Spleen (tissue), 7 donors: ENCODE data around the gene PPP1CA.

Source experiments
- POLR2A ChIP-seq, 3 donors: fragments of 450-650 bp; IDR thresholded peaks; one replicate each; pipeline ENCODE4 v1.5.1; 2017; ENCODE audit warnings: antibody characterized with exemption in 3 of 3, mild to moderate bottlenecking in 1 of 3
- POLR2AphosphoS5 ChIP-seq, 3 donors: sonication (generic); formaldehyde crosslinking; IDR thresholded peaks; one replicate each; pipeline ENCODE4 v1.5.1; 2017; ENCODE audit warnings: antibody characterized with exemption in 3 of 3
- TF ChIP-seq, protein P1 (sequence below), 11 experiments: fragments of 200-600 bp in 7 of 11; fragments of 450-650 bp in 4 of 11; sonication (generic) in 4 of 11; IDR thresholded peaks in 8 of 11; conservative IDR thresholded peaks in 3 of 11; 1 replicate in 7 of 11; 2 replicates in 4 of 11; pipeline versions ENCODE4 v1.4.0 to v1.8.0; 2016 to 2021; ENCODE audit warnings: antibody characterized with exemption in 11 of 11, inconsistent platforms in 4 of 11, mild to moderate bottlenecking in 1 of 11
- donor health status: DM: no; HTN: no; CAD: no; lungs with moderate emphysema.
- donor health status: DM: no; HTN: no; CAD: no.
- donor health status: DM: no; HTN: no; CAD: no.

- TF ChIP-seq POLR2A (IDR thresholded peaks at IDR 0.05) (peak in 2 of 3 donors; percentile 64 to 72), POLR2AphosphoS5 (IDR thresholded peaks at IDR 0.05) (peak; percentile 93 to 97 (median 97))
- TF ChIP-seq, protein P1, sequence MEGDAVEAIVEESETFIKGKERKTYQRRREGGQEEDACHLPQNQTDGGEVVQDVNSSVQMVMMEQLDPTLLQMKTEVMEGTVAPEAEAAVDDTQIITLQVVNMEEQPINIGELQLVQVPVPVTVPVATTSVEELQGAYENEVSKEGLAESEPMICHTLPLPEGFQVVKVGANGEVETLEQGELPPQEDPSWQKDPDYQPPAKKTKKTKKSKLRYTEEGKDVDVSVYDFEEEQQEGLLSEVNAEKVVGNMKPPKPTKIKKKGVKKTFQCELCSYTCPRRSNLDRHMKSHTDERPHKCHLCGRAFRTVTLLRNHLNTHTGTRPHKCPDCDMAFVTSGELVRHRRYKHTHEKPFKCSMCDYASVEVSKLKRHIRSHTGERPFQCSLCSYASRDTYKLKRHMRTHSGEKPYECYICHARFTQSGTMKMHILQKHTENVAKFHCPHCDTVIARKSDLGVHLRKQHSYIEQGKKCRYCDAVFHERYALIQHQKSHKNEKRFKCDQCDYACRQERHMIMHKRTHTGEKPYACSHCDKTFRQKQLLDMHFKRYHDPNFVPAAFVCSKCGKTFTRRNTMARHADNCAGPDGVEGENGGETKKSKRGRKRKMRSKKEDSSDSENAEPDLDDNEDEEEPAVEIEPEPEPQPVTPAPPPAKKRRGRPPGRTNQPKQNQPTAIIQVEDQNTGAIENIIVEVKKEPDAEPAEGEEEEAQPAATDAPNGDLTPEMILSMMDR (IDR thresholded peaks at IDR 0.05 in 8 of 11, conservative IDR thresholded peaks at IDR 0.05 in 3 of 11) = no peak
Measured at GRCh38 chr11:67437082-67437808, 35.6 kb upstream of the PPP1CA start, which contains the start of gene PTPRCAP.
